NB4 (cell line): ENCODE results near the gene CCDC71.

Experiments
- DNase-seq: peaks from one replicate; pipeline ENCODE4 v3.0.0; 2010; ENCODE audit warnings: low read depth
- H3K4me3 ChIP-seq: one replicate; pipeline ENCODE4 v1.5.1; 2011; ENCODE audit warnings: mild to moderate bottlenecking, low read depth, low read length, moderate library complexity
- MYC ChIP-seq: IDR thresholded peaks from 2 replicates; pipeline ENCODE4 v1.6.1; 2011; ENCODE audit warnings: low read depth, low read length
- POLR2A ChIP-seq: IDR thresholded peaks from 2 replicates; pipeline ENCODE4 v1.6.1; 2011; ENCODE audit warnings: mild to moderate bottlenecking; ENCODE audit not compliant: insufficient read length; ENCODE audit errors: extremely low read depth
- TF ChIP-seq, protein P1 (sequence below): IDR thresholded peaks from 2 replicates; pipeline ENCODE4 v1.6.1; 2011; ENCODE audit warnings: low read depth, low read length
- TF ChIP-seq, protein P2 (sequence below): IDR thresholded peaks from one replicate; pipeline ENCODE4 v1.5.1; 2012; ENCODE audit warnings: low read depth, low read length

The CCDC71 gene

DNA sequence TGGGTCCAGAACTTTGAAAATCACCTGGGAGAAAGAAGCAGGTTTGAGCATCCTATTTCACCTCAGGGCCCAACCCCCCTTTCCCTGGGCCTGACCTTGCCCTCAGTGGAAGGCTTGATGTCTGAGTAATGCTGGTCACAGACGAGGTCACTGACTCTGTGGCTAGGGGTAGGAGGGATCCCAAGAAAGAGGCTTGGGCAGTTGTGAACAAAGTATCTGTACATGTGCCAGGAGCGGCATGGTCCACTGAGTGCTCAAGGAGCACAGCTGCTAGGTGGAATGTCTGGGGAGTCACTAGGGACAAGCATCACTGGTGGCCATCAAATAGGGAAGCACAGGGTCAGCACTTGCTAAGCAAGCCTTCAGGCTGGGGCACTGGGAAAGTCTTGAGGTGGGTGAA is 7.3 kb downstream of the CCDC71 start:
- TF ChIP-seq, protein P1, sequence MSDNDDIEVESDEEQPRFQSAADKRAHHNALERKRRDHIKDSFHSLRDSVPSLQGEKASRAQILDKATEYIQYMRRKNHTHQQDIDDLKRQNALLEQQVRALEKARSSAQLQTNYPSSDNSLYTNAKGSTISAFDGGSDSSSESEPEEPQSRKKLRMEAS, result no peak
- TF ChIP-seq MYC, result no peak
- TF ChIP-seq, protein P2, sequence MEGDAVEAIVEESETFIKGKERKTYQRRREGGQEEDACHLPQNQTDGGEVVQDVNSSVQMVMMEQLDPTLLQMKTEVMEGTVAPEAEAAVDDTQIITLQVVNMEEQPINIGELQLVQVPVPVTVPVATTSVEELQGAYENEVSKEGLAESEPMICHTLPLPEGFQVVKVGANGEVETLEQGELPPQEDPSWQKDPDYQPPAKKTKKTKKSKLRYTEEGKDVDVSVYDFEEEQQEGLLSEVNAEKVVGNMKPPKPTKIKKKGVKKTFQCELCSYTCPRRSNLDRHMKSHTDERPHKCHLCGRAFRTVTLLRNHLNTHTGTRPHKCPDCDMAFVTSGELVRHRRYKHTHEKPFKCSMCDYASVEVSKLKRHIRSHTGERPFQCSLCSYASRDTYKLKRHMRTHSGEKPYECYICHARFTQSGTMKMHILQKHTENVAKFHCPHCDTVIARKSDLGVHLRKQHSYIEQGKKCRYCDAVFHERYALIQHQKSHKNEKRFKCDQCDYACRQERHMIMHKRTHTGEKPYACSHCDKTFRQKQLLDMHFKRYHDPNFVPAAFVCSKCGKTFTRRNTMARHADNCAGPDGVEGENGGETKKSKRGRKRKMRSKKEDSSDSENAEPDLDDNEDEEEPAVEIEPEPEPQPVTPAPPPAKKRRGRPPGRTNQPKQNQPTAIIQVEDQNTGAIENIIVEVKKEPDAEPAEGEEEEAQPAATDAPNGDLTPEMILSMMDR, result no peak
- no peak for TF ChIP-seq POLR2A
- H3K4me3 ChIP-seq, result no peak overlapping the region
- DNase-seq, result no peak

DNA sequence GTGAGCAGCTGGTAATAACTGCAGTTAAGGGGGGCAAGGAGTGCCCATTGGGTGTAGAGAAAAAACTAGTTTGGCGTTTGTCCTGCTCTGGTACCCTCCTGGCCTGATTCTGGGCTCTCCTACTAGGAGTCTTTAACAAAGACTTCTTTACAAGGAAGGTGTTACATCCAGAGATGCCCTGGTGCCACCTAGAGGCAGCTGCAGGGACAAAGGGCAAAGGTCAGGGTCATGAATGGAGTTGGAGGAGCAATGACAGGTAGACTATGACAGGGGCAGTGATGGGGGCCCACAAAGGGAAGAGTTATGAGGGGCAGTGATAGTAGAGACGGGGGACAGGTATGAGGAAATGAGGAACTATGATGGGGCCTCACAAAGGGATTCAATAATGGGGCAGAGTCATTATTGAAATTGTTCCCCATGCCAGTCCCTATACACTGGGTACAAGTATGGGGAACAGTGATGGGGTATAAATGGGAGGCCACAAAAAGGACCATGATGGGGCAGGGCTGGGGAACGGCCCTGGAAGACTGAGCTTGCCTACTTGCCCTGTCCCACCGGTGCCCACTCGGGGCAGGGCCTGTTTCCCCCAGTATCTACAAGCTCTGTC is 7.9 kb downstream of the CCDC71 start:
- TF ChIP-seq MYC, result no peak
- TF ChIP-seq, protein P2, result peak; percentile 79
- H3K4me3 ChIP-seq, result no peak overlapping the region
- DNase-seq, result peak; percentile 67

DNA sequence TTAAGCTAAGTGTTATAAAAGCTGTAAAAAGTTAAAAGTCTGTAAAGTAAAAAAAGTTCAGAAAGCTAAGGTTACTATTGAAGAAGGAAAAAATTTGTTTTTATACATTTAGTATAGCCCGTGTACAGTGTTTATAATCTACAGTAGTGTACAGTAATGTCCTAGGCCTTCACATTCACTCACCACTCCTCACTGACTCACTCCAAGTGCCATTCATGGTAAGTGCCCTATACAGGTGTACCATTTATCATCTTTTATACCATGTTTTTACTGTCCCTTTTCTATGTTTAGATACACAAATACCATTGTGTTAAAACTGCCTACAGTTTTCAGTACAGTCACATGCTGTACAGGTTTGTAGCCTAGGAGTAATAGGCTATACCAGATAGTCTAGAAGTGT is 8.8 kb downstream of the CCDC71 start:
- TF ChIP-seq POLR2A (no peak), MYC (no peak)
- TF ChIP-seq, protein P1, result no peak
- TF ChIP-seq, protein P2, result no peak
- DNase-seq, result no peak
- no peak overlapping the region for H3K4me3 ChIP-seq

DNA sequence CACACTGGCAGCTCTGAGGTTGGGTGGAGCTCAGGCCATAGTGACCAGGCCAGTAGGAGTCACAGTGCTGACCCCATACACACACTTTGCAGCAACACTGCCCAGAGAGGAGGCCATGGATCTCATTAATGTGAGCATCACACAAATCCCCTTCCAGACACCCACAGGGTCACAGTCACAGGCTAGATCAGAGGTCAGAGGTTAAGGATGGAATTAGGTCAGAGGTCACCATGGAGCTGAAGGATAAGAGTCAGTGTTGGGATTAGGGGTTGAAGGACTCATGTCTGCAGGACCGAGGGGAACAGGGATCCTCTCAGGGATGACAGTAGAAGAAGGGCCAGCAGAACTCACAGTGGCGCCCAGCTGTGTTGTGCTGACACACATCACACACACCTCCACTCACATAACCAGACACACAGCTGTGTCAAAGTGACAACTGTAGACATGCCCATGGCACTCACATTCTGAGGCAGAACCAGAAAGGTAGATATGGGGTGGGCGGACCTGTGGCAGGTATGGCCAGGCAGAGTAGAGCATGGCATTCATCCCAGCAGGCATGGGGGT is 12.7 kb downstream of the CCDC71 start:
- TF ChIP-seq, protein P2, result no peak
- TF ChIP-seq, protein P1, result no peak
- DNase-seq, result no peak
- H3K4me3 ChIP-seq, result no peak overlapping the region

DNA sequence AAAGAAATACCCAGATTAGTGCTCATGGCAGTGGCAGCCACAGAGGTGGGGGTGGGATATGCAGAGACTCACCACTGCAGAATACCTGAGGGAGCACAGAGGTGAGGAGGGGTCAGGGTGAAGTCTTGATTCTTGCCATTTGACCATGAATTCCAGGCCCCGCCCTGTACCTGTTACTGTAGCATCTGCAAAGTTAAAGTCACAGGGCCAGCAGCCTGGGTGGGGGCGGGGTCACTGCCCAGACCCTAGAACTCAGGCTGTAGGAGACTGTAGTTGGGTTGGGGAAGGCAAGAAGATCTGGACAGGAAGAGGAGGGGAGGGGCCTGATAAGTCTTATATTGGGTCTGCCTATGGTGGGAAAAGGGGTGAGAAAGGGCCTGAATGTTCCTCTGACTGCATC is 14.5 kb downstream of the CCDC71 start:
- DNase-seq, result no peak
- H3K4me3 ChIP-seq, result no peak overlapping the region
- TF ChIP-seq, protein P2, result no peak
- TF ChIP-seq, protein P1, result no peak
- TF ChIP-seq POLR2A, result no peak
- TF ChIP-seq MYC, result no peak

DNA sequence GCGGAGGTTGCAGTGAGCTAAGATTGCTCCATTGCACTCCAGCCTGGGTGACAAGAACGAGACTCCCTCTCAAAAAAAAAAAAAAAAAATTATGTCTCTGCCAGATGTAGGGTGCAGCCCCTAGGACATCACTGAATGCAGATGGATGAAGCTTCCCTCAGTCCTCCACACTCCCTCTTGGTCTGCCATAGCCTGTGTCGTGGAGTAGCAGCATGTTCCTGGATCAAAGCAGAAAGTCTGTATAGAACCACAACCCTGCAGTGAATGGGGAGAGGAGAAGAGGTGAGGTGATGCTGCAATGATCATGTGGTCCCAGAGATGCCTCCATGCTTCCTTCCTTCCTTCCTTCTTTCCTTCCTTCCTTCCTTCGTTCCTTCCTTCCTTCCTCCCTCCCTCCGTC is 18.0 kb downstream of the CCDC71 start:
- no peak for DNase-seq
- H3K4me3 ChIP-seq, result no peak overlapping the region
- TF ChIP-seq POLR2A (no peak), MYC (no peak)
- TF ChIP-seq, protein P2, result no peak
- TF ChIP-seq, protein P1, result no peak
